Globus pallidus (tissue), 1 donor: ENCODE results near the gene SPTBN5.

ENCODE experiments used
- DNase-seq: peaks from one replicate; pipeline ENCODE4 v3.0.0-alpha.2; 2015; ENCODE audit warnings: low spot score

Gene SPTBN5

GRCh38 chr15:41926185-41927056 is 32.6 kb upstream of the SPTBN5 start:
- no peak for DNase-seq

- no peak for DNase-seq
These were observed 31.3 kb upstream of the SPTBN5 start for GRCh38 chr15:41925086-41925608.

- no peak for DNase-seq
These were observed 29.6 kb upstream of the SPTBN5 start for GRCh38 chr15:41923401-41923997.

- no peak for DNase-seq
These were observed 28.5 kb upstream of the SPTBN5 start for GRCh38 chr15:41922353-41922752.

- no peak for DNase-seq
These were observed 27.8 kb upstream of the SPTBN5 start for GRCh38 chr15:41921639-41922038.

DNA sequence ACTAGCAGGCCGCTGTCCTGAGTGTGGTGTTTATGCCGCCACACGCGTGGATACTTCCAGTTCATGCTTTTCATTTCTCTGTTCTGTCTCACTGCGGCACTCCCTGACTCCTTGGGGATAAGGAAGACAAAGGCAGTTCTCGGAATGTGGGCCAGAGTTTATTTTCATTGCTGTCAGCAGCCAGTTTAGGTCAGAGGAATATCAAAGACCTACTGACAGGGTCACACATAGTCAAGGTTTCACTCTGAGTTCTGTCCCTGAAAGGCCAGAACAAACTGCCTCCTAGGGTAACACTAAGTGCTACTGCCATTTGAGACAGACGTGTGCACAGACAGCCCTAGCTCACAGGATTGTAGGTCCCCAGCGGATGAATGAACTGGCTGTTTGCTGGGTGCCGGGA is 27.3 kb upstream of the SPTBN5 start:
- no peak for DNase-seq

- DNase-seq = no peak
These were observed 26.2 kb upstream of the SPTBN5 start for GRCh38 chr15:41919954-41920538.

- DNase-seq = no peak
These were observed 25.5 kb upstream of the SPTBN5 start for GRCh38 chr15:41919201-41919820.

GRCh38 chr15:41918506-41919126 is 24.8 kb upstream of the SPTBN5 start:
- DNase-seq = no peak

DNA sequence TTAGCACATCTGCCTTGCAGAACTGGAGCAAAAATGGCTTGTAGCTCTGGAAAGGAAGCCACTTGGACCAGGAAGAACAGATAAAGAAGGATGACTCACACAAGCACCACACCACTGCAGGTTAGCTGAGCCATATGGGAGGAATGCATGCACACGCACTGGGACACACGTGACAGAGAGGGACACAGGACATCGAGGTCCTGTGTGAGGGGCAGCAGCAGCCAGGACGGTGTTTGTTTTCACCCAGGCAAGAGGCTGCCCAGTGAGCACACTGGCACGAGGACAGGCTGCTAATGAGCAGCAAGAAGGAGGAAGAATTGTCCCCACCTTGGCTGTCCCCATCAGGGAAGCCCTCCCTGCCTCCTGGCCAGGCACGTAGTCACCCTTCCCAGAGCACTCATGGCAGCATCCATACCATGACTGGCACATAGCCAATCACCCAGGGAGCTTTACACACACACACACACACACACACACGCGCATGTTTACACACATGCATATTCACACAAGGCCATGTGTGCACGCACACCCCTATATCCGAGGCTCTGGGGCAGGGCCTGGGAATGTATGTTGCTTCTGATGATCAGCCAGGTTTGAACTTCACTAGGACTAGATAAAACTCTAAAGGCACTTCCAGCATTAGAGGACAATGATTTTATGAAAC is 24.0 kb upstream of the SPTBN5 start:
- DNase-seq = no peak

GRCh38 chr15:41915255-41915994 is 21.6 kb upstream of the SPTBN5 start:
- no peak for DNase-seq

- DNase-seq = no peak
These were observed 20.6 kb upstream of the SPTBN5 start for GRCh38 chr15:41914411-41914810.

GRCh38 chr15:41913256-41913655 is 19.4 kb upstream of the SPTBN5 start:
- DNase-seq = no peak

GRCh38 chr15:41911691-41912345 is 18.0 kb upstream of the SPTBN5 start:
- no peak for DNase-seq

- no peak for DNase-seq
These were observed 15.0 kb upstream of the SPTBN5 start for GRCh38 chr15:41908736-41909461.

DNA sequence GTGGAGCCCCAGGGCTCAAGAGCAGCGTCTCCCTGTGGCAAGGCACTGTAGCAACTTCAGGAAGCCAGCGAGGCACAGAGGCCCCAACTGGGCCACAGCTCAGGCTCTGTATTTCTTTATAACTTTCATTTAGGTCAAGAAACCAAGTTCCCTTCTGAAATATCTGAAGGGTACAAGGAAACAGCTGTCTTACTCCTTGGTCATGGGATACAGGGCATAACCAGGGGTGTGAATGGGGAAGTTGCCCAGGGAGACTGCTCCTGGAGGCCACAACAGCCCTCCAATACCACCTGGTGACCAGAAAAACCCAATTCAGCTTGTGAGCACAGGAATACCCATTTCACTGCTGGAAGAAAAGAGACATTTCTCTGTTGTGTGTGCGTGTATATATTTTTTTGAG is 13.3 kb upstream of the SPTBN5 start:
- no peak for DNase-seq

GRCh38 chr15:41906608-41907007 is 12.8 kb upstream of the SPTBN5 start:
- no peak for DNase-seq

DNA sequence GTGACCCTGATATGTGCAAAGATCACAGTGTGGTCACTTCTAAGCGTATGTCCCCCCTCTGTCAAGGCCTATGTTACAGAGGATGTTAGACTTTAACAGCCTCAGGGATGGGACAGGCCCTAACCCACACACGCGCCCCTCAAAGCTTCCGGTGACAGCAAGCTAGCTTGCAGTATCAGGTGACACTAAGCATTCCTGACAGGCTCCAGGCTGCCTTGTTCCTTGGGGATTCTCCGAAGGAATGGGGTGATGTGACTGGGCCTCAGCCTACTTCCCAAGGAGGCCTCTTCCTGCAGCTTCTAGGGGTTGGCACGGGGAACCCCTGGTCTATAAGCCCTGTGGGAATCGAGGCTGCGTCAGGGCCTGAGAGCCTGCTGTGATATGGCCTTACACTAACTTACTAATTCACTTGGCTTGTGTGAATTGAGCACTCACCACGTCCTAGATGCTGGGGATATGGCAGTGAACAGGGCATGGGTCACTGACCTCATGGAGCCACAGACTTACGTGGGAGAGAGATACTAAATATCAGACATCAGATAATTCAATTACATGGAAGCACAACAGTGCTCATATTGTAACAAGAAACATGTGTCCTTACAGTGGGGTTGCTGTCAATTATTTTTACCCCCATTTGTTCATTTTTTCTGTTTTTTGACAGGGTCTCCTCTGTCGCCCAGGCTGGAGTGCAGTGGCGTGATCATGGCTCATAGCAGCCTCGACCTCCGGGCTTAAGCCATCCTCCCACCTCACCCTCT is 11.4 kb upstream of the SPTBN5 start:
- no peak for DNase-seq

DNA sequence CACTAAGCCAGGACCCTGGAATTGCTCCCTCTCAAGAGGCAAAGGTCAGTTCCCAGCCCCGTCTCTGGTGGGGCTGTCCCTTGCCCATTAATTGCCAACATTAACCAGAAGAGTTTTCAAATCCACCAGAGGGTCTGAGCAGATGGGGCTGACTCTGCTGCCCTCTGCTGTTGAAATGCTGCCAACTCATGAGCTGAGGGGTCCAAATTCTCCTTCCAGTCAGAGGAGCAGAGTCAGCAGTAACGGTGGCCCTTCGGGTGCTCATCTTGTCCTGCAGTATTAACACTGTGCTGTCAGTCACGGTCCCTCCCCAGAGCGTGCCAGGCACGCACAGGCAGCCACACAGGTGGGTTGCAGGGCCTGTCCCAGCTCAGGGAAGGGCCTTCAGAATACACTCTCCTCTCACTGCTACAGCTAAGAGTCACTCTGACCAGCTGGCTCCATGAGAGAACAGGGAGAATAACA is 10.7 kb upstream of the SPTBN5 start:
- peak; percentile 53 for DNase-seq
